OCI-LY3 (cell line): ENCODE measurements around the gene ARHGAP18.

Source experiments
- H2AFZ ChIP-seq: fragments of 200-600, 300-600 bp; shearing (Covaris generic); 2 replicates; pipeline ENCODE4 v1.6.0; 2014; ENCODE audit warnings: antibody characterized with exemption, low read depth, low read length
- H3K27ac ChIP-seq: fragments of 200-600, 300-600 bp; sonication (generic); 2 replicates; pipeline ENCODE4 v1.5.1; 2014; ENCODE audit warnings: mild to moderate bottlenecking, low read length, moderate library complexity, mixed read lengths
- H3K27me3 ChIP-seq: fragments of 200-600, 300-600 bp; sonication (generic); 2 replicates; pipeline ENCODE4 v1.6.1; 2014; ENCODE audit warnings: low read depth, low read length, mixed read lengths
- H3K36me3 ChIP-seq: fragments of 200-600, 300-600 bp; sonication (generic); replicated peaks from 2 replicates; pipeline ENCODE3; 2014; ENCODE audit warnings: low read depth, low read length, mixed read lengths
- H3K4me1 ChIP-seq: fragments of 300-600, 200-600 bp; sonication (generic); 2 replicates; pipeline ENCODE4 v1.6.1; 2014; ENCODE audit warnings: low read length, mixed read lengths
- H3K4me2 ChIP-seq: fragments of 200-600, 300-600 bp; sonication (generic); 2 replicates; pipeline ENCODE4 v1.6.1; 2014; ENCODE audit warnings: low read length, mixed read lengths
- H3K4me3 ChIP-seq: fragments of 300-600, 200-600 bp; sonication (generic); 2 replicates; pipeline ENCODE4 v1.5.1; 2014; ENCODE audit warnings: antibody characterized with exemption, mild to moderate bottlenecking, low read length, moderate library complexity
- H3K79me2 ChIP-seq: fragments of 300-600, 200-600 bp; shearing (Covaris generic); 2 replicates; pipeline ENCODE4 v1.6.1; 2014; ENCODE audit warnings: mild to moderate bottlenecking, low read length, mixed read lengths
- H3K9ac ChIP-seq: fragments of 300-600, 200-600 bp; shearing (Covaris generic); 2 replicates; pipeline ENCODE4 v1.6.0; 2014; ENCODE audit warnings: mild to moderate bottlenecking, low read length, moderate library complexity
- H3K9me3 ChIP-seq: fragments of 200-600, 300-600 bp; shearing (Covaris generic); 2 replicates; pipeline ENCODE4 v1.6.1; 2014; ENCODE audit warnings: low read length, mixed read lengths; ENCODE audit not compliant: insufficient read depth
- H4K20me1 ChIP-seq: fragments of 200-600, 300-600 bp; sonication (generic); 2 replicates; pipeline ENCODE4 v1.6.1; 2016; ENCODE audit warnings: low read length, mixed read lengths; ENCODE audit not compliant: insufficient read depth
- EZH2phosphoT487 ChIP-seq: fragments of 200-600 bp; shearing (Covaris generic); IDR thresholded peaks from 2 replicates; pipeline ENCODE4 v1.6.1; 2018; ENCODE audit warnings: antibody characterized with exemption, mixed run types, low read depth
- TF ChIP-seq, protein P1 (sequence below): fragments of 200-600, 300-600 bp; sonication (generic); IDR thresholded peaks from 2 replicates; pipeline ENCODE4 v1.5.1; 2014; ENCODE audit warnings: antibody characterized with exemption, low read length, low read depth

ARHGAP18 gene

DNA sequence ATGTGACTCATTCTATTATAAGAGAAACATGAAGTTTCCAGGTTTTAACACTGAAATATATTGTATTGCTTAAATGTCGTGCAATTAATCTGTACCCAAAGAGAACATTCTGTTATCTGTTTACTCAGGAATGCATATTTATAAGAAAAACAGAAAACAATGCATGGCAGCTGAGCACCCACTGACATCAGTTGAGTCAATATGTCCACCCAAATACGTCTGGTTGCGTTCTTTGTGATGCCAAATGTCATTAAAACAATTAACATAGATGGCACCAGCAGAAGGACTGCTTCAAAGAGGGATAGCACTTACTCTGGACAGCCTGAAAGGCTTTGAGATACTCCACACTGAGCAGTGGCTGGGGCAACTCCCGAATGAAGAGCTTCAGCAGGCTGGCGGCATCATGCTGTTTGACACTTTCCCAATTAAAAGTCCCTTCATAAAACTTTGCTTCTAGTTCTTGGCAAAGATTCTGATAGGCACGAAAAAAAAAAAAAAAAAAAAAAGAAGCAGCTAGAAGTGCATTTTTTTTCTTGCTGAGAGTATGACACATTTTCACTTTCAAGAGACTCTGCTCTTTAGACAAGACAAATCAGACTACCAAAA, 102.3 kb downstream of the ARHGAP18 start:
- Histone ChIP-seq H3K4me3 (peak overlapping the region; percentile 74), H3K79me2 (peaks cover 26% of the 10 kb centered on the region), H3K36me3 (peaks cover 2% of the 10 kb centered on the region), H3K27me3 (no peaks in the 10 kb centered on the region), H3K9me3 (no peaks in the 10 kb centered on the region), H3K27ac (peak overlapping the region; percentile 99), H3K4me2 (peak overlapping the region; percentile 95), H3K4me1 (peaks cover 69% of the 10 kb centered on the region), H3K9ac (peak overlapping the region; percentile 88), H2AFZ (no peak overlapping the region), H4K20me1 (no peaks in the 10 kb centered on the region)
- no peak for TF ChIP-seq EZH2phosphoT487
- TF ChIP-seq, protein P1, sequence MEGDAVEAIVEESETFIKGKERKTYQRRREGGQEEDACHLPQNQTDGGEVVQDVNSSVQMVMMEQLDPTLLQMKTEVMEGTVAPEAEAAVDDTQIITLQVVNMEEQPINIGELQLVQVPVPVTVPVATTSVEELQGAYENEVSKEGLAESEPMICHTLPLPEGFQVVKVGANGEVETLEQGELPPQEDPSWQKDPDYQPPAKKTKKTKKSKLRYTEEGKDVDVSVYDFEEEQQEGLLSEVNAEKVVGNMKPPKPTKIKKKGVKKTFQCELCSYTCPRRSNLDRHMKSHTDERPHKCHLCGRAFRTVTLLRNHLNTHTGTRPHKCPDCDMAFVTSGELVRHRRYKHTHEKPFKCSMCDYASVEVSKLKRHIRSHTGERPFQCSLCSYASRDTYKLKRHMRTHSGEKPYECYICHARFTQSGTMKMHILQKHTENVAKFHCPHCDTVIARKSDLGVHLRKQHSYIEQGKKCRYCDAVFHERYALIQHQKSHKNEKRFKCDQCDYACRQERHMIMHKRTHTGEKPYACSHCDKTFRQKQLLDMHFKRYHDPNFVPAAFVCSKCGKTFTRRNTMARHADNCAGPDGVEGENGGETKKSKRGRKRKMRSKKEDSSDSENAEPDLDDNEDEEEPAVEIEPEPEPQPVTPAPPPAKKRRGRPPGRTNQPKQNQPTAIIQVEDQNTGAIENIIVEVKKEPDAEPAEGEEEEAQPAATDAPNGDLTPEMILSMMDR, result no peak

DNA sequence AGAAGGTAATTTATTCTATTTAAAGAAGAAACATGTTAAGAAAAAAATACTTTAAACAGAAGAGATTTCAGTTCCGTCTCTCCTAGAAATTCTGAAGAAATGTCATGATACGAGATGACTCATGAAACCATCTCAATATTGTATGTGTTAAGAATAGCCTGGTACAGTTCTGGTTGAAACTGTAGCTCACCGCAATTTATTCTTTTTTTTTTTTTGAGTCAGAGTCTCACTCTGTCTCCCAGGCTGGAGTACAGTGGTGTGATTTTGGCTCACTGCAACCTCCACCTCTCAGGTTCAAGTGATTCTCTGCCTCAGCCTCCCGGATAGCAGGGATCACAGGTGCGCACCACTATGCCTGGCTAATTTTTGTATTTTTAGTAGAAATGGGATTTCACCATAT, 103.3 kb downstream of the ARHGAP18 start:
- Histone ChIP-seq H3K27me3 (no peaks in the 10 kb centered on the region), H3K9me3 (no peaks in the 10 kb centered on the region), H3K9ac (peak overlapping the region; percentile 88), H4K20me1 (no peaks in the 10 kb centered on the region), H3K4me1 (peaks cover 79% of the 10 kb centered on the region), H3K4me3 (peak overlapping the region; percentile 75), H3K79me2 (peaks cover 31% of the 10 kb centered on the region), H3K36me3 (peaks cover 2% of the 10 kb centered on the region), H3K27ac (peak overlapping the region; percentile 99), H3K4me2 (peak overlapping the region; percentile 95), H2AFZ (no peak overlapping the region)
- TF ChIP-seq, protein P1, result no peak
- no peak for TF ChIP-seq EZH2phosphoT487

DNA sequence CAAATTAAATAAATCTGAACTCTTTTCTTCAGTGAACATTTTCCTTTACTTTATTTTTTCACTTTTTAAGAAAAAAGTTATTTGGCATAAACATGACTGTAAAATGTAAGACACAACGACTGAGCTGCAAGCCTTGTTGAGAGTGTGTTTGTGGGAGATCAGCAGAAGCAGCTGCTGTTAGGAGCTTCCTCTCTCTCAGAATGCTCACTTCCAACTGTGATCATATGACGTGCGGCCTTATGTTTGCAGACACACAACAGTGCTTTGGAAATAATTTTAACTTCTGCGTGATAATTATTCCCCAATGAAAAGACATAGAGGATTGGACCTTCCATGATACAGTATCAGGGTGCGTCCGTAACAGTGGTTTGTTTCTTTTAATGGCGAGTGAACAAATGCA, 104.0 kb downstream of the ARHGAP18 start:
- H3K9ac ChIP-seq, result peak overlapping the region; percentile 81
- no peak for TF ChIP-seq EZH2phosphoT487
- TF ChIP-seq, protein P1, result no peak
- H2AFZ ChIP-seq, result no peak overlapping the region
- H3K4me2 ChIP-seq, result peak overlapping the region; percentile 93
- H3K4me3 ChIP-seq, result peak overlapping the region; percentile 75
- H3K4me1 ChIP-seq, result peaks cover 85% of the 10 kb centered on the region
- H3K36me3 ChIP-seq, result peaks cover 2% of the 10 kb centered on the region
- no peaks in the 10 kb centered on the region for H4K20me1 ChIP-seq
- H3K27me3 ChIP-seq, result no peaks in the 10 kb centered on the region
- peaks cover 36% of the 10 kb centered on the region for H3K79me2 ChIP-seq
- no peaks in the 10 kb centered on the region for H3K9me3 ChIP-seq
- H3K27ac ChIP-seq, result peak overlapping the region; percentile 99

DNA sequence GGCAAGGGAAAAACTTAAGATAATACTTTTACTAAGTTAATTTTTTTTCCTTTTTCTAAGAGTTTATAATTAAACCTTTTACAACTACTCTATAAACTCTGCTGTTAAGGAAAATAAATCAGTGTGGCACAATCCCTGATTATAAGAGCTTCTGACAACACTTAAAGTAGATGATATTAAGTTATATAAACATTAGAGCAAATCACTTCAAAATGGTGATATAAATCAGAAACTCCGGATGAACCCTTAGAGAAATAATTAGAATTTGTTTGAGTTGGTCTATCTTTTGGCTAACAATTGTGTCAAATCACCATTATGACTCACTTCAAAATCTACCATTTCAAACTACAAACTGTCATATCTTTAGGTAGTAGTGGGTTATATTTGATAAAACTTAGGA, 104.9 kb downstream of the ARHGAP18 start:
- peaks cover 92% of the 10 kb centered on the region for H3K4me1 ChIP-seq
- H3K4me2 ChIP-seq, result peak overlapping the region; percentile 93

More for the DNA sequence above, 104.9 kb downstream of the ARHGAP18 start:
- TF ChIP-seq, protein P1, result no peak
- no peak for TF ChIP-seq EZH2phosphoT487
- H3K27me3 ChIP-seq, result no peaks in the 10 kb centered on the region
- no peak overlapping the region for H2AFZ ChIP-seq
- H3K9ac ChIP-seq, result peak overlapping the region; percentile 81
- peaks cover 2% of the 10 kb centered on the region for H3K36me3 ChIP-seq
- H4K20me1 ChIP-seq, result no peaks in the 10 kb centered on the region
- H3K79me2 ChIP-seq, result peaks cover 43% of the 10 kb centered on the region
- H3K27ac ChIP-seq, result peak overlapping the region; percentile 99
- peak overlapping the region; percentile 75 for H3K4me3 ChIP-seq
- H3K9me3 ChIP-seq, result no peaks in the 10 kb centered on the region
